SK-N-SH (cell line): ENCODE data around the gene EXD2.

Experiments
- CTCF ChIP-seq: fragments of 200-600 bp; sonication (generic); IDR thresholded peaks from 2 replicates; pipeline ENCODE4 v1.6.1; 2017; ENCODE audit warnings: antibody characterized with exemption, mild to moderate bottlenecking, moderate library complexity
- ELF1 ChIP-seq: IDR thresholded peaks from 2 replicates; pipeline ENCODE4 v1.4.0; 2012
- EP300 ChIP-seq, 2 experiments: IDR thresholded peaks; 2 replicates each; pipeline versions ENCODE4 v1.4.0 to v1.6.1; 2012; ENCODE audit warnings: borderline replicate concordance in 1 of 2, low read depth in 1 of 2, low read length in 1 of 2
- IRF3 ChIP-seq: fragments of 150-350 bp; IDR thresholded peaks from 2 replicates; pipeline ENCODE4 v1.6.1; 2016; ENCODE audit warnings: mild to moderate bottlenecking, low read depth, low read length
- REST ChIP-seq: IDR thresholded peaks from 2 replicates; pipeline ENCODE4 v1.6.1; 2012; ENCODE audit warnings: mild to moderate bottlenecking, low read depth, low read length, moderate library complexity
- SIN3A ChIP-seq: IDR thresholded peaks from 2 replicates; pipeline ENCODE4 v1.6.1; 2012; ENCODE audit warnings: low read depth, mild to moderate bottlenecking, low read length, moderate library complexity, borderline replicate concordance
- SMC3 ChIP-seq: IDR thresholded peaks from 2 replicates; pipeline ENCODE4 v1.6.1; 2012; ENCODE audit warnings: low read depth, low read length, improper control_type of control experiment

- TF ChIP-seq IRF3 (no peak), CTCF (no peak), REST (no peak), ELF1 (no peak), SMC3 (no peak), SIN3A (no peak), EP300 (IDR thresholded peaks at IDR 0.05; ENCODE audit: borderline replicate concordance in 1 of 2, low read depth in 1 of 2, low read length in 1 of 2) (no peak)
Measured at GRCh38 chr14:69226178-69226577, 34.9 kb downstream of the EXD2 start.
